Activated CD8-positive, alpha-beta memory T cell treated with anti-CD3 and anti-CD28 coated beads, Interleukin-2, amount 10 ng/mL, durations not matched to agents 7 days and 5 days (primary cell): Measurements from ENCODE around the gene BAZ2B. TPM values are rescaled to one million over a fixed set of nuclear protein-coding genes. Genes with fewer than 3 reads are reported as not detected.
"Not testable (repeated sequence)": the region's sequence is repeated elsewhere in the genome, so short reads cannot be mapped to it uniquely, and the experiment has no call there.

Experiments used
- ATAC-seq: fragments of 150-1000 bp; cut with Tn5 transposase; one replicate; pipeline ENCODE4 v1.10.0; 2021; ENCODE audit warnings: moderate library complexity
- CTCF ChIA-PET: fragments of 350-600 bp; sonication (Branson Sonifier 250); formaldehyde crosslinking; loops from one replicate; lab custom pipeline; 2021; ENCODE audit warnings: antibody characterized with exemption; lab: Charles Lee
- DNase-seq: peaks from one replicate; pipeline ENCODE4 v3.0.0-alpha.2; 2020
- H3K27ac Mint-ChIP-seq: one replicate; pipeline ENCODE4 v1.8.0; 2021; ENCODE audit warnings: mild to moderate bottlenecking, mixed read lengths
- H3K27me3 Mint-ChIP-seq: one replicate; pipeline ENCODE4 v1.8.0; 2021; ENCODE audit warnings: mixed read lengths
- H3K36me3 Mint-ChIP-seq: one replicate; pipeline ENCODE4 v1.8.0; 2021; ENCODE audit warnings: mild to moderate bottlenecking, mixed read lengths
- H3K4me1 Mint-ChIP-seq: one replicate; pipeline ENCODE4 v1.8.0; 2021; ENCODE audit warnings: mixed read lengths
- H3K4me3 Mint-ChIP-seq: one replicate; pipeline ENCODE4 v1.8.0; 2021; ENCODE audit warnings: mild to moderate bottlenecking, moderate library complexity, mixed read lengths
- H3K9me3 Mint-ChIP-seq: one replicate; pipeline ENCODE4 v1.8.0; 2022; ENCODE audit warnings: low read depth, mixed read lengths
- total RNA-seq, 2 experiments: library from RNA; stranded (reverse); gene quantifications; one replicate each; pipeline ENCODE4 v1.2.3, GENCODE V29; 2021

BAZ2B gene
- total RNA-seq, 2 experiments from 2014 or later: 10.3 to 15.6 TPM

GRCh38 chr2:159432610-159433009 lies 183.7 kb downstream of the BAZ2B start:
- H3K36me3 Mint-ChIP-seq: peaks cover 3% of the 10 kb centered on the region
- H3K4me3 Mint-ChIP-seq: no peak overlapping the region
- H3K9me3 Mint-ChIP-seq: no peaks in the 10 kb centered on the region
- no peak overlapping the region for H3K27ac Mint-ChIP-seq
- DNase-seq (no peak), ATAC-seq (no peak)
- peaks cover 2% of the 10 kb centered on the region for H3K4me1 Mint-ChIP-seq
- CTCF ChIA-PET: no interaction called here
- H3K27me3 Mint-ChIP-seq: no peaks in the 10 kb centered on the region

GRCh38 chr2:159427048-159427447 lies 189.3 kb downstream of the BAZ2B start:
- peaks cover 2% of the 10 kb centered on the region for H3K9me3 Mint-ChIP-seq
- DNase-seq (no peak), ATAC-seq (no peak)
- CTCF ChIA-PET: no interaction called here
- H3K27me3 Mint-ChIP-seq: no peaks in the 10 kb centered on the region
- peaks cover 5% of the 10 kb centered on the region for H3K36me3 Mint-ChIP-seq
- no peak overlapping the region for H3K27ac Mint-ChIP-seq
- peaks cover 7% of the 10 kb centered on the region for H3K4me1 Mint-ChIP-seq
- H3K4me3 Mint-ChIP-seq: no peak overlapping the region

- peaks cover 6% of the 10 kb centered on the region for H3K36me3 Mint-ChIP-seq
These were observed 196.9 kb downstream of the BAZ2B start for GRCh38 chr2:159419403-159419802.

GRCh38 chr2:159411460-159411859 lies 204.9 kb downstream of the BAZ2B start:
- Mint-ChIP-seq H3K36me3 (peaks cover 3% of the 10 kb centered on the region), H3K27me3 (no peaks in the 10 kb centered on the region), H3K4me1 (peaks cover 9% of the 10 kb centered on the region), H3K27ac (no peak overlapping the region), H3K4me3 (no peak overlapping the region), H3K9me3 (no peaks in the 10 kb centered on the region)
- DNase-seq (no peak), ATAC-seq (no peak)
- CTCF ChIA-PET: no interaction called here

More at GRCh38 chr2:159419403-159419802, 196.9 kb downstream of the BAZ2B start:
- ATAC-seq: no peak
- Mint-ChIP-seq H3K9me3 (peaks cover 2% of the 10 kb centered on the region), H3K27ac (no peak overlapping the region), H3K4me3 (no peak overlapping the region), H3K4me1 (no peaks in the 10 kb centered on the region), H3K27me3 (no peaks in the 10 kb centered on the region)
- CTCF ChIA-PET: interaction anchor here (0.8 kb wide), 1 partner anchor 13 kb away, joined by 3 read pairs; no protein-coding TSS in a partner anchor
- no peak for DNase-seq

GRCh38 chr2:159410276-159410675 lies 206.1 kb downstream of the BAZ2B start:
- DNase-seq (no peak), ATAC-seq (no peak)
- H3K9me3 Mint-ChIP-seq: no peaks in the 10 kb centered on the region
- no peak overlapping the region for H3K27ac Mint-ChIP-seq
- H3K27me3 Mint-ChIP-seq: no peaks in the 10 kb centered on the region
- CTCF ChIA-PET: no interaction called here
- peaks cover 9% of the 10 kb centered on the region for H3K4me1 Mint-ChIP-seq
- peaks cover 3% of the 10 kb centered on the region for H3K36me3 Mint-ChIP-seq
- no peak overlapping the region for H3K4me3 Mint-ChIP-seq

- CTCF ChIA-PET: no interaction called here
- no peak for DNase-seq
- no peaks in the 10 kb centered on the region for H3K27me3 Mint-ChIP-seq
- H3K4me1 Mint-ChIP-seq: peaks cover 9% of the 10 kb centered on the region
- H3K36me3 Mint-ChIP-seq: peaks cover 6% of the 10 kb centered on the region
- ATAC-seq: no peak
- H3K4me3 Mint-ChIP-seq: no peak overlapping the region
- H3K27ac Mint-ChIP-seq: no peak overlapping the region
- no peaks in the 10 kb centered on the region for H3K9me3 Mint-ChIP-seq
These were observed 207.1 kb downstream of the BAZ2B start for GRCh38 chr2:159409116-159409800.

GRCh38 chr2:159402790-159403189 lies 213.6 kb downstream of the BAZ2B start:
- Mint-ChIP-seq H3K27me3 (no peaks in the 10 kb centered on the region), H3K9me3 (no peaks in the 10 kb centered on the region), H3K4me1 (no peaks in the 10 kb centered on the region), H3K27ac (no peak overlapping the region), H3K36me3 (peaks cover 5% of the 10 kb centered on the region), H3K4me3 (no peak overlapping the region)
- no peak for DNase-seq
- CTCF ChIA-PET: no interaction called here
- ATAC-seq: no peak

GRCh38 chr2:159402160-159402559 lies 214.2 kb downstream of the BAZ2B start:
- ATAC-seq, DNase-seq, H3K9me3 Mint-ChIP-seq, H3K27me3 Mint-ChIP-seq, H3K4me1 Mint-ChIP-seq, CTCF ChIA-PET, H3K36me3 Mint-ChIP-seq, H3K27ac Mint-ChIP-seq, H3K4me3 Mint-ChIP-seq: not testable (repeated sequence)

- DNase-seq: no peak
- Mint-ChIP-seq H3K4me1 (no peaks in the 10 kb centered on the region), H3K27me3 (no peaks in the 10 kb centered on the region), H3K27ac (no peak overlapping the region), H3K9me3 (no peaks in the 10 kb centered on the region), H3K4me3 (no peak overlapping the region), H3K36me3 (peaks cover 2% of the 10 kb centered on the region)
- ATAC-seq: no peak
- CTCF ChIA-PET: interaction anchor here (2.2 kb wide), 1 partner anchor 13 kb away, joined by 6 read pairs; no protein-coding TSS in a partner anchor
These were observed 216.5 kb downstream of the BAZ2B start for GRCh38 chr2:159399716-159400415.

GRCh38 chr2:159396799-159397198 lies 219.5 kb downstream of the BAZ2B start:
- no peaks in the 10 kb centered on the region for H3K9me3 Mint-ChIP-seq
- CTCF ChIA-PET: no interaction called here
- no peak overlapping the region for H3K4me3 Mint-ChIP-seq
- no peak for DNase-seq
- H3K27me3 Mint-ChIP-seq: no peaks in the 10 kb centered on the region
- H3K27ac Mint-ChIP-seq: no peak overlapping the region
- no peak for ATAC-seq
- H3K4me1 Mint-ChIP-seq: no peaks in the 10 kb centered on the region
- H3K36me3 Mint-ChIP-seq: peaks cover 1% of the 10 kb centered on the region

- Mint-ChIP-seq H3K4me1 (no peaks in the 10 kb centered on the region), H3K36me3 (peaks cover 2% of the 10 kb centered on the region), H3K27me3 (no peaks in the 10 kb centered on the region), H3K27ac (no peak overlapping the region), H3K9me3 (no peaks in the 10 kb centered on the region), H3K4me3 (no peak overlapping the region)
- CTCF ChIA-PET: no interaction called here
- ATAC-seq (no peak), DNase-seq (no peak)
These were observed 233.8 kb downstream of the BAZ2B start for GRCh38 chr2:159382447-159383028.

GRCh38 chr2:159381574-159381973 lies 234.8 kb downstream of the BAZ2B start:
- no peak overlapping the region for H3K27ac Mint-ChIP-seq

GRCh38 chr2:159380685-159381239 lies 235.6 kb downstream of the BAZ2B start:
- peaks cover 2% of the 10 kb centered on the region for H3K36me3 Mint-ChIP-seq
- no peak for ATAC-seq
- H3K27me3 Mint-ChIP-seq: no peaks in the 10 kb centered on the region
- DNase-seq: no peak
- no peak overlapping the region for H3K27ac Mint-ChIP-seq
- CTCF ChIA-PET: interaction anchor here (1.4 kb wide), 1 partner anchor 12 kb away, joined by 3 read pairs; no protein-coding TSS in a partner anchor
- no peak overlapping the region for H3K4me3 Mint-ChIP-seq
- H3K9me3 Mint-ChIP-seq: no peaks in the 10 kb centered on the region
- H3K4me1 Mint-ChIP-seq: no peaks in the 10 kb centered on the region

More at GRCh38 chr2:159381574-159381973, 234.8 kb downstream of the BAZ2B start:
- ATAC-seq (no peak), DNase-seq (no peak)
- Mint-ChIP-seq H3K4me1 (no peaks in the 10 kb centered on the region), H3K9me3 (no peaks in the 10 kb centered on the region), H3K27me3 (no peaks in the 10 kb centered on the region), H3K36me3 (peaks cover 2% of the 10 kb centered on the region), H3K4me3 (no peak overlapping the region)
- CTCF ChIA-PET: interaction anchor here (1.4 kb wide), 1 partner anchor 13 kb away, joined by 3 read pairs; no protein-coding TSS in a partner anchor
